Breast epithelium (tissue), 3 donors: Measurements from ENCODE around the gene MND1.

Source experiments
- POLR2A ChIP-seq: fragments of 450-650 bp; IDR thresholded peaks from one replicate; pipeline ENCODE4 v1.6.1; 2016; ENCODE audit warnings: antibody characterized with exemption, mild to moderate bottlenecking, moderate library complexity
- POLR2AphosphoS5 ChIP-seq, 3 donors: sonication (generic); formaldehyde crosslinking; IDR thresholded peaks; one replicate each; pipeline ENCODE4 v1.6.1; 2017; ENCODE audit warnings: antibody characterized with exemption in 3 of 3
- TF ChIP-seq, protein P1 (sequence below), 3 donors: fragments of 450-650 bp; IDR thresholded peaks; one replicate each; pipeline ENCODE4 v1.5.1; 2016 to 2017; ENCODE audit warnings: antibody characterized with exemption in 3 of 3, mild to moderate bottlenecking in 3 of 3, moderate library complexity in 3 of 3

DNA sequence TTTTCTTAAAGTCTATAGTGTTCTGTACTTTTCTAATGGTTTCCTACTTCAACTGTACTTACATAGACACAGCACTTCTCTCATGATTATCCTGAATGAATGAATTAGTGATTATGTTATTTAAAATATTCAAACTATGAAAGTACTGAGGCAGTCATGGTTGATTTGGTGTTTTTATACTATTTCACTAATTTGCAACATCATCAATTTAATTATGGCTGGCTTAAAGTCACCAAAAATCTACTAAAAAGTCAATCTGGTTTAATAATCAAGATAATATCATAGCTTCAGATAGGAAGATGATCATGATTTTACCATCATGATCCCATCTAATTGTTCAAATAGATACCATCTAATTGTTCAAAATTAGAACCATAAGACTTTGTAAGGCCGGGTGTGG, 104.8 kb downstream of the MND1 start:
- TF ChIP-seq, protein P1, sequence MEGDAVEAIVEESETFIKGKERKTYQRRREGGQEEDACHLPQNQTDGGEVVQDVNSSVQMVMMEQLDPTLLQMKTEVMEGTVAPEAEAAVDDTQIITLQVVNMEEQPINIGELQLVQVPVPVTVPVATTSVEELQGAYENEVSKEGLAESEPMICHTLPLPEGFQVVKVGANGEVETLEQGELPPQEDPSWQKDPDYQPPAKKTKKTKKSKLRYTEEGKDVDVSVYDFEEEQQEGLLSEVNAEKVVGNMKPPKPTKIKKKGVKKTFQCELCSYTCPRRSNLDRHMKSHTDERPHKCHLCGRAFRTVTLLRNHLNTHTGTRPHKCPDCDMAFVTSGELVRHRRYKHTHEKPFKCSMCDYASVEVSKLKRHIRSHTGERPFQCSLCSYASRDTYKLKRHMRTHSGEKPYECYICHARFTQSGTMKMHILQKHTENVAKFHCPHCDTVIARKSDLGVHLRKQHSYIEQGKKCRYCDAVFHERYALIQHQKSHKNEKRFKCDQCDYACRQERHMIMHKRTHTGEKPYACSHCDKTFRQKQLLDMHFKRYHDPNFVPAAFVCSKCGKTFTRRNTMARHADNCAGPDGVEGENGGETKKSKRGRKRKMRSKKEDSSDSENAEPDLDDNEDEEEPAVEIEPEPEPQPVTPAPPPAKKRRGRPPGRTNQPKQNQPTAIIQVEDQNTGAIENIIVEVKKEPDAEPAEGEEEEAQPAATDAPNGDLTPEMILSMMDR (IDR thresholded peaks at IDR 0.05): no peak
- TF ChIP-seq POLR2A: no peak
- no peak for TF ChIP-seq POLR2AphosphoS5 (IDR thresholded peaks at IDR 0.05)
